H54 (cell line): ENCODE measurements around the gene KCTD4.
A peak's percentile ranks its signal among the peaks of the same experiment; 100 is the strongest.
"Not testable (repeated sequence)": the region's sequence is repeated elsewhere in the genome, so short reads cannot be mapped to it uniquely, and the experiment has no call there.

ENCODE experiments used
- DNase-seq: peaks from one replicate; pipeline ENCODE4 v3.0.0; 2011; ENCODE audit warnings: low spot score, mixed read lengths; ENCODE audit not compliant: insufficient read length
- FAIRE-seq: peaks from 3 replicates; lab custom pipeline; 2011; peaks lifted over from hg19 to GRCh38; lab: Jason Lieb, UNC
- POLR2A ChIP-seq: IDR thresholded peaks from 2 replicates; pipeline ENCODE4 v1.6.1; 2011; ENCODE audit warnings: low read depth, mild to moderate bottlenecking, low read length

KCTD4 gene

GRCh38 chr13:45198041-45198440 is 2.8 kb downstream of the KCTD4 start:
- no peak for TF ChIP-seq POLR2A
- no peak for DNase-seq
- no peak for FAIRE-seq

DNA sequence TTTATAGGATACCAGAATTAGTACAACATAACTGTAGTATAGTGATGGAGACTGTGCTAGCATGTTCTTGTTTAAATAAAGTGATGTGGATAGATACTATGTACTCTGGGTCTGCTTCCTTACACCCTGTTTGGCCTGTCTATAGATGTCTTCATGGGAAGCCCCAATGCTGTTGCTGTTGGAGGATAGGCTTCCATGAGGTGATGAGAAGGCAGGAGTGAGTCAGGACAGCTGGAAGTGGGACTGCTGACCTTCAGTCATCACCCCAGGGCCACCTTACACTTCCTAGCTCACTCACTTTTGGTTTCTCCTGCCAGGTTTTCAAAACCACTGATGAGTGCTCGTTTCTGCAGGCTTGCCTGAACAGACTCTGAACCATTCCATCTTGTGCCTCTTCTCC is 4.2 kb downstream of the KCTD4 start:
- FAIRE-seq (peak; percentile 99), DNase-seq (peak; percentile 11)
- TF ChIP-seq POLR2A = no peak

- DNase-seq (no peak), FAIRE-seq (no peak)
- no peak for TF ChIP-seq POLR2A
These were observed 4.7 kb downstream of the KCTD4 start for GRCh38 chr13:45196096-45196495.

GRCh38 chr13:45195421-45195820 is 5.4 kb downstream of the KCTD4 start:
- FAIRE-seq (peak; percentile 45), DNase-seq (no peak)
- no peak for TF ChIP-seq POLR2A

- no peak for TF ChIP-seq POLR2A
- FAIRE-seq (peak; percentile 23), DNase-seq (no peak)
These were observed 6.5 kb downstream of the KCTD4 start for GRCh38 chr13:45194081-45194939.

GRCh38 chr13:45191874-45192273 is 9.0 kb downstream of the KCTD4 start:
- FAIRE-seq = no peak

GRCh38 chr13:45189511-45189910 is 11.3 kb downstream of the KCTD4 start:
- DNase-seq = not testable (repeated sequence)
- peak; percentile 82 for FAIRE-seq

More at GRCh38 chr13:45191874-45192273, 9.0 kb downstream of the KCTD4 start:
- no peak for DNase-seq
- no peak for TF ChIP-seq POLR2A

DNA sequence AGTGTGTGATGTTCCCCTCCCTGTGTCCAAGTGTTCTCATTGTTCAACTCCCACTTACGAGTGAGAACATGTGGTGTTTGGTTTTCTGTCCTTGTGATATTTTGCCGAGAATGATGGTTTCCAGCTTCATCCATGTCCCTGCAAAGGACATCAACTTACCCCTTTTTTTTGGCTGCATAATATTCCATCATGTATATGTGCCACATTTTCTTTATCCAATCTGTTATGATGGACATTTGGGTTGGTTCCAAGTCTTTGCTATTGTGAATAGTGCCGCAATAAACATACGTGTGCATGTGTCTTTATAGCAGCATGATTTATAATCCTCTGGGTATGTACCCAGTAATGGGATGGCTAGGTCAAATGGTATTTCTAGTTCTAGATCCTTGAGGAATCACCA is 11.8 kb downstream of the KCTD4 start:
- not testable (repeated sequence) for DNase-seq, FAIRE-seq

- no peak for DNase-seq
- TF ChIP-seq POLR2A = no peak
- FAIRE-seq = no peak
These were observed 15.6 kb downstream of the KCTD4 start for GRCh38 chr13:45185286-45185685.

- DNase-seq = no peak
- TF ChIP-seq POLR2A = no peak
- no peak for FAIRE-seq
These were observed 16.2 kb downstream of the KCTD4 start for GRCh38 chr13:45184693-45185092.

DNA sequence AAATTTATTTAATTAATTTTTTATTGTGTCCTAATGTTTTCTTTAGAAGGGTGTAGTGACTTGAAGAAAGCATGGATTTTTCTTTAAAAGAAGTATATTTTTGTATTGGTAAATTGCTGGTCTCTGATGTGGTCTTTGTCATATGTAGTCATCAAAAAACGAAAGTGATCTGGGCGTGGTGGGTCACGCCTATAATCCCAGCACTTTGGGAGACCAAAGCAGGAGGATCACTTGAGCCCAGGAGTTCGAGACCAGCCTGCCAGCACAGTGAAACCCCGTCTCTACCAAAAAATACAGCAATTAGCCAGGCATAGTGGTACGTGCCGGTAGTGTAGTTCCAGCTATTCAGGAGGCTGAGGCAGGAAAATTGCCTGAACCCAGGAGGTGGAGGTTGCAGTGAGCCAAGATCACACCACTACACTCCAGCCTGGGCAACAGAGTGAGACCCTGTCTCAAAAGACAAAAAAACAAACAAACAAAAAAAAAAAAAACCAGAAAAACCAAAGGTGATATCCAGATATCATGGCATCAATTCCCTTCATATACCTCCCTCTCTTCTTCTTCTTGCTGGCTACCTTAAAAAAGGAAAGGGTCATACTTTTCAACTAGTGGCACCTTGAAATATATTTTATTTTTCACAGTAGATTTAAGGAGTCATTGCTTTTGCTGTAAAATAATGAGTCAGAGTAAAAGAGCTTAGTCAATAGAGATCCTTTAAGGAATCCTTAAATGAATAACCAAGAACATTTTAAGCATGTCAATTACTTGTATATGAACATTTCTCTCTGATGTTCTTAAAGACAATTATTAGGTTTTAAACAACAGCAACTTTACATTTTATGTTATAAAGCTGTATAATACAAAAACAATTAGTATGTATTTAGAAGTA is 19.9 kb downstream of the KCTD4 start:
- no peak for TF ChIP-seq POLR2A
- DNase-seq = no peak
- peak; percentile 78 for FAIRE-seq

DNA sequence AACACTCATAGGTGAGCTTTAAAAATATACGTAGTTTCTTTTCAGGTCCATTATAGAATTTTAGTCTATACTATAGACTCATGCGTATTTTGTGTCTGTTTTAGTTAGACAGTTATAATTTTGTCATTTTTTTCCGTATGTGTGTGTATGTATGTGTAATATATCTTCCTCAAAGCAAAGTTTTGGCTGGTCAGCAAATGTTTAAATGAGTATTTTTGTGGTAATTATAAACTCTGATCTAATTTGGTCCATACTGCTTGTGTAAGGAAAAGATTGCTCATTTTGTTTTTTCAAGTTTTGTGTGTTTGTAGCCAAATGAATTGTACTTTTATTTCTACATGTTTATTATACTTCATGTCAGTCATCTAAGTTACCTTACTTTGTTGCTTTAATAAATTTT is 20.5 kb downstream of the KCTD4 start:
- no peak for TF ChIP-seq POLR2A
- no peak for DNase-seq
- no peak for FAIRE-seq

GRCh38 chr13:45179428-45179827 is 21.4 kb downstream of the KCTD4 start:
- no peak for DNase-seq
- TF ChIP-seq POLR2A = no peak
- FAIRE-seq = peak; percentile 23
